Fibroblast of villous mesenchyme (primary cell): ENCODE measurements around the gene CDSN. TPM values are rescaled to one million over a fixed set of nuclear protein-coding genes. Genes with fewer than 3 reads are reported as not detected.

ENCODE experiments used
- DNase-seq: peaks from one replicate; pipeline ENCODE4 v3.0.0-alpha.2; 2010; ENCODE audit warnings: low read depth
- H3K4me3 ChIP-seq: 2 replicates; pipeline ENCODE4 v1.5.1; 2011; ENCODE audit warnings: low read depth, mild to moderate bottlenecking, low read length
- CTCF ChIP-seq: IDR thresholded peaks from 2 replicates; pipeline ENCODE4 v1.5.1; 2012; ENCODE audit warnings: low read depth, mild to moderate bottlenecking, low read length; ENCODE audit not compliant: insufficient read depth
- total RNA-seq: library from RNA; depleted of rRNA; stranded (reverse); fragments of >200 nt; gene quantifications from 2 replicates; pipeline ENCODE4 v1.2.3, GENCODE V29; 2012

Gene CDSN
- total RNA-seq, 1 donor = not detected

DNA sequence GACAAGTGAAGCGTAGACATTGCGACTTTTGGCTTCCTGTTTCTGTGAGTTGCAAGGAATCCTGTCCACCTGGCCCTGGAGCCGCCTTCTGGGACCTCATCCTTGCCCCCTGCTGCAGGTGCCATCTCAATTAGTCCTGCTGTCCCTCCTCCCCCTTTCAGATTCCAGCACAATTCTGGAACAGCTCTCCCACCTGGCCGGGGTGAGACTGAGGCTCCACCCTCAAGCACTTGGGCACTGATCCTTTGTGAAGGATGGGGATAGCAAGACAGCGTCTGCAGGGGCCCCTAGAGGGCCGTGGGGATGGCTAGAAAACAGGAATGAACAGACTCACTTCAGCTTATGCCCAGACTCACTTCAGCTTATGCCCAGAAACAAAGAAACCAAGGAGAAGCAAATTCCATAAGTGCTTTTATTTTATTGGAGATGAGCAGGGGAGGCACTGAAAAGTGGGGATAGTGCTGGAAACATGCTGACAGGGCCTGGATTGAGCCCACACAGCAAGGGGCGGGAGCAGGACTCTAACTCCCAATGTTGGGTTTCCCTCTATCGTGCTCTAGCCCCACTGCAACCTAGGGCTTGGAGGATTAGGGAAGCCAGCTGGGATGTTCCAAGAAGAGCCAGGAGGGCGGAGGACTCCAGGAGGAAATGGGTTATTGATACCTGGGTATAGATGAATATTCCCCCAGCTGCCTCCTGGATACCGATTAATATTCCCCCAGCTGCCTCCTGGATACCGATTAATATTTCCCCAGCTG lies 9.2 kb downstream of the CDSN start:
- no peak for TF ChIP-seq CTCF
- DNase-seq = no peak
- H3K4me3 ChIP-seq = no peak overlapping the region

DNA sequence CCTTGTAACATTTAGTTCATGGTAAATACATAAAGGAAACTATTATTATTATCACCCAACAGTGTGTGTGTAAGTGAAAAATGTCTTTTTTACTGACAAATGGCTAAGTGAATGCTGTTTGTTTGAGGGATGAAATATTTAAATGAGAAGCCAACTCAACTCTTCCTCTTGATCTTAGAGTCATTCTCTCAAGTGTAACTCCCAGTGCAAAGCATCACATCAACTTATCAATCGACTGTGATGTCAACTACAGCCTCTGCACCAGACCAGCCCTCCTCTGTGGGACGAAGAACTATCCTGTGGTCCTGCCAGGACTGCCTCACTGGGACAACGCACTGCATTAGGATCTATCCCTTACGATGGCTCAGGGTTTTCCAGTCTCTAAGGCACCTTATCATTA lies 13.2 kb downstream of the CDSN start:
- TF ChIP-seq CTCF = no peak
- no peak overlapping the region for H3K4me3 ChIP-seq
- DNase-seq = no peak

- no peak for DNase-seq
- no peak overlapping the region for H3K4me3 ChIP-seq
- no peak for TF ChIP-seq CTCF
These were observed 17.1 kb downstream of the CDSN start for GRCh38 chr6:31103136-31103535.

DNA sequence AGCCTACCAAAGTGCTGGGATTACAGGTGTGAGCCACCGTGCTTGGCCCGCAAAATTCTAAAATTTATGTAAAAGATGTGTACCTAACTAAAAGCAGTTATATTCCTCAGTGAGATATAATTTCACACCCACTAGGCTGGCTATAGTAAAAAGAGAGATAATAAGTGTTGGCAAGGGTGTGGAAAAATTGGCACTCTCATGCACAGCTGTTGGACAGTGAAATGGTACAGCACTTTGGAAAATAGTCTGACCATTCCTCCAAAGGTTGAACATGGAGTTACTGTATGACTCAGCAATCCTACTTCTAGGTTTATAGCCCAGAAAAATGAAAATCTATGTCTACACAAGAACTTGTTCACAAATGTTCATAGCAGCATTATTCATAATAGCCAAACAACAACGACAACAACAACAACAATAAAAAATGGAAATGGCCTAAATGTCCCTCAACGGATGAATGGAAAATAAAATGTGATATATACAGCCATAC lies 21.8 kb downstream of the CDSN start:
- H3K4me3 ChIP-seq = no peak overlapping the region
- TF ChIP-seq CTCF = no peak
- no peak for DNase-seq

DNA sequence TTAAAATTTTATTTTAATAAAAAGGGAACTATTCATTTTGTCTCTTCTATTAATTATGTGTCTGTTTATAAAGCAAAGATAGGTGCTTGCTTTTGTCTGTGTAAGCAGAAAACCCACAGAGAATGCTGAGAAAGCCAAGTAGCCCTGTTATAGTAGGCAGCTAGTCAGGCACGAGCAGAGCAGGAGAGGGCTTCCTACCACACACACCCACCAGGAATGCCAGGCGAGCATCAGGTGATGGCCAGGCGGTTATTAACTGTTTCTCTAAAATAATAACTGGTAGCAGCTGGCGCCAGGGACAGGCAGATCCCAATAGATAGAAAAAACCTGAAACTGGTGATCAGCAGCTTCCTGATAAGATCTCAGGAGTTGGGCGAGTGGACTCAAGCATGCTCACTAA lies 23.6 kb downstream of the CDSN start:
- no peak overlapping the region for H3K4me3 ChIP-seq
- no peak for TF ChIP-seq CTCF
- DNase-seq = no peak

- DNase-seq = no peak
- H3K4me3 ChIP-seq = no peak overlapping the region
- TF ChIP-seq CTCF = no peak
These were observed 24.0 kb downstream of the CDSN start for GRCh38 chr6:31096215-31096614.
